A673 (cell line): ENCODE data around the gene CTU2. TPM values are rescaled to one million over a fixed set of nuclear protein-coding genes. Genes with fewer than 3 reads are reported as not detected.

Source experiments
- BruUV-seq: library from RNA; stranded (reverse); fragments of 400-500 nt; replicated peaks from 2 replicates; lab custom pipeline; 2021; lab: Mats Ljungman, UMichigan
- CTCF ChIA-PET: fragments of 300-600 bp; sonication (Branson Sonifier 250); formaldehyde crosslinking; loops from one replicate; lab custom pipeline; 2022; ENCODE audit warnings: antibody characterized with exemption; lab: Charles Lee
- POLR2A ChIA-PET: fragments of 300-600 bp; sonication (Branson Sonifier 250); formaldehyde crosslinking; loops from one replicate; lab custom pipeline; 2022; ENCODE audit warnings: antibody characterized with exemption; ENCODE audit not compliant: low non-redundant PET; lab: Charles Lee
- DNase-seq: peaks from one replicate; pipeline ENCODE4 v3.0.0-alpha.2; 2015; ENCODE audit warnings: low spot score
- H3K27ac ChIP-seq: fragments of 200-600 bp; sonication (generic); 2 replicates; pipeline ENCODE4 v1.5.1; 2016; ENCODE audit warnings: mixed run types, low read depth, mild to moderate bottlenecking, mixed read lengths, antibody characterized with exemption, low read length; ENCODE audit not compliant: poor library complexity, severe bottlenecking
- H3K27me3 ChIP-seq: fragments of 200-600 bp; sonication (generic); replicated peaks from 2 replicates; pipeline ENCODE4 v1.6.1; 2017; ENCODE audit warnings: mixed run types, low read depth, mild to moderate bottlenecking, mixed read lengths, antibody characterized with exemption, low read length; ENCODE audit not compliant: insufficient read depth, poor library complexity
- H3K36me3 ChIP-seq: fragments of 200-600 bp; sonication (generic); 2 replicates; pipeline ENCODE4 v1.6.1; 2016; ENCODE audit warnings: mixed run types, mild to moderate bottlenecking, mixed read lengths, antibody characterized with exemption, low read length; ENCODE audit not compliant: insufficient read depth, poor library complexity, severe bottlenecking
- H3K4me1 ChIP-seq: fragments of 200-600 bp; sonication (generic); 2 replicates; pipeline ENCODE4 v1.6.1; 2017; ENCODE audit warnings: mixed run types, mild to moderate bottlenecking, mixed read lengths, antibody characterized with exemption, low read length; ENCODE audit not compliant: insufficient read depth, poor library complexity, severe bottlenecking
- H3K4me3 ChIP-seq: fragments of 200-600 bp; sonication (generic); 2 replicates; pipeline ENCODE4 v1.5.1; 2016; ENCODE audit warnings: low read depth, mixed run types, mild to moderate bottlenecking, mixed read lengths, low read length; ENCODE audit not compliant: poor library complexity, severe bottlenecking
- H3K9me3 ChIP-seq: fragments of 200-600 bp; sonication (generic); 2 replicates; pipeline ENCODE4 v1.6.1; 2016; ENCODE audit warnings: mixed run types, low read depth, mild to moderate bottlenecking, mixed read lengths, antibody characterized with exemption, low read length; ENCODE audit not compliant: poor library complexity, severe bottlenecking
- EZH2 ChIP-seq: fragments of 200-600 bp; sonication (generic); IDR thresholded peaks from 2 replicates; pipeline ENCODE4 v1.6.1; 2017; ENCODE audit warnings: borderline replicate concordance, low read depth, mild to moderate bottlenecking, mixed read lengths, antibody characterized with exemption, low read length; ENCODE audit not compliant: poor library complexity, severe bottlenecking
- intact Hi-C: fragments of 100-400 bp; cut with micrococcal nuclease; formaldehyde crosslinking; loops from one replicate; pipeline ENCODE4 v1.10.0; 2022; ENCODE audit not compliant: unreplicated experiment
- total RNA-seq: library from RNA; stranded (reverse); gene quantifications from 2 replicates; pipeline ENCODE4 v1.2.3, GENCODE V29; 2021
- TF ChIP-seq, protein P1 (sequence below): fragments of 300-800, 200-600 bp; sonication (generic); conservative IDR thresholded peaks from 2 replicates; pipeline ENCODE4 v1.5.1; 2017; ENCODE audit warnings: low read depth, mild to moderate bottlenecking, antibody characterized with exemption, low read length, moderate library complexity, mixed read lengths

The CTU2 gene
- total RNA-seq, 1 experiment from 2014 or later, result 47.5 TPM

DNA sequence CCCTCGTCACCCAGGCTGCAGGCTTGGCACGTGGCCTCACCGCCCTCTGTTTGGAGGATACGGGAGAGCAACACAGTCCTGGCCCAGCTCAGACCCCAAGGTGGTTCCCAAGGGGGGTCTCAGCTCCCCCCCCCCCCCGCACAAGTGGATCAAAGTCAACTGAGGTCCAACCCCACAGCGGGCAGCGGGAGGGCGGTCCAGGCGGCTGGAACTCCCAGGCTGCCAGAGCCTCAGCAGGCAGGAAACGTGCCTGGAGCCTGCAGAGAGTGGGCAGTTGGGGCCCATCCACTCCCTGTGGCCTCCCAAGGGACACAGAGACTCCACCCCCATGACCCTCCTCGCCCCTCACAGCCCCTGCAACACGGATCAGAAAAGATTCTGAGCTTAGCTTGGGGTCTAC, 42.1 kb downstream of the CTU2 start:
- no TSS peak for BruUV-seq
- TF ChIP-seq, protein P1, sequence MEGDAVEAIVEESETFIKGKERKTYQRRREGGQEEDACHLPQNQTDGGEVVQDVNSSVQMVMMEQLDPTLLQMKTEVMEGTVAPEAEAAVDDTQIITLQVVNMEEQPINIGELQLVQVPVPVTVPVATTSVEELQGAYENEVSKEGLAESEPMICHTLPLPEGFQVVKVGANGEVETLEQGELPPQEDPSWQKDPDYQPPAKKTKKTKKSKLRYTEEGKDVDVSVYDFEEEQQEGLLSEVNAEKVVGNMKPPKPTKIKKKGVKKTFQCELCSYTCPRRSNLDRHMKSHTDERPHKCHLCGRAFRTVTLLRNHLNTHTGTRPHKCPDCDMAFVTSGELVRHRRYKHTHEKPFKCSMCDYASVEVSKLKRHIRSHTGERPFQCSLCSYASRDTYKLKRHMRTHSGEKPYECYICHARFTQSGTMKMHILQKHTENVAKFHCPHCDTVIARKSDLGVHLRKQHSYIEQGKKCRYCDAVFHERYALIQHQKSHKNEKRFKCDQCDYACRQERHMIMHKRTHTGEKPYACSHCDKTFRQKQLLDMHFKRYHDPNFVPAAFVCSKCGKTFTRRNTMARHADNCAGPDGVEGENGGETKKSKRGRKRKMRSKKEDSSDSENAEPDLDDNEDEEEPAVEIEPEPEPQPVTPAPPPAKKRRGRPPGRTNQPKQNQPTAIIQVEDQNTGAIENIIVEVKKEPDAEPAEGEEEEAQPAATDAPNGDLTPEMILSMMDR, result no peak
- TF ChIP-seq EZH2, result no peak
- no peak for DNase-seq
- Histone ChIP-seq H3K4me3 (no peak overlapping the region), H3K27me3 (no peaks in the 10 kb centered on the region), H3K4me1 (peaks cover 11% of the 10 kb centered on the region), H3K27ac (no peak overlapping the region), H3K9me3 (no peaks in the 10 kb centered on the region), H3K36me3 (no peaks in the 10 kb centered on the region)
- CTCF ChIA-PET, result no interaction called here
- intact Hi-C loops, result no loop called here
- POLR2A ChIA-PET, result no interaction called here

DNA sequence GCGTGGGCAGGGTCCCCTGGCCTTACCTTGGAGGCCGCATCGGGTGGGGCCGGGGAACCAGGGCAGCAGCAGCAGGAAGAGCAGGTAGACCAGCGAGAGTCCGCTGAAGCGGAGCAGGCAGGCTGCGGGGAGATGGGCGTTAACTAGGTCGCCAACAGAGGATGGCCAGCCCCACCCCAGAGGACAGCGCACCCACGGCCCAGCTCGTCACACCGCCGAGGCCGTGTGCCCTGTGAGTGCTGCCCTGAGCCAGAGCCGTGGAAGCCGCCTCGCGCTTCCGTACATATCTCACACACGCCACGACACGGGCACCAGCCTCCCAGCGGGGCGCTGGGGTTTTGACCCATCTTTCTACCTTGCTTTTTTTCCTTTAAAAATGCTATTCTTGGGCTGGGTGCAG, 43.1 kb downstream of the CTU2 start:
- ChIA-PET CTCF (no interaction called here), POLR2A (no interaction called here)

DNA sequence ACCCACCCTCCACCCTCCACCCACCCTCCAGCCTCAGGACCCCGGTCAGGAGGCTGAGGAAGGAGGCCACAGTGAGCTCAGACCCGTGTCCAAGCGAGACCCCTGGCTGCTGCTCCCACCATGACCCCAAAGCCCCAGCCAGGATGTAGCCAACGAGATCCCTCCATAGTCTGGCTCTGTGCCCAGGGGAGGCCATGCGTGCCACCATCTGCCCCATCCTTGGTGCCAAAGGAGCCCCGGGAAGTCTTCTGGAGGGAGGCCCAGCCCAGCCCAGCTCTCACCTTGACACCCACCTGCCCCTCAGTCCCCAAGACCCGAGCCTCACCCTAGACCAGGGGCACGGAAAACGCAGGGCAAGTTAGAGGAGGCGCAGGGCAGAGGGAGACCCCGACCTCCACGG, 44.6 kb downstream of the CTU2 start:
- H3K27me3 ChIP-seq, result no peaks in the 10 kb centered on the region
- no peak overlapping the region for H3K4me3 ChIP-seq
- H3K9me3 ChIP-seq, result no peaks in the 10 kb centered on the region
- POLR2A ChIA-PET, result no interaction called here
- no peaks in the 10 kb centered on the region for H3K36me3 ChIP-seq
- intact Hi-C loops, result loop anchor here (10.0 kb wide), 1 partner anchor 464 kb away; the partner anchor contains the start of gene ZNF778
- H3K27ac ChIP-seq, result no peak overlapping the region
- TF ChIP-seq EZH2, result no peak
- TF ChIP-seq, protein P1, result no peak
- DNase-seq, result no peak
- CTCF ChIA-PET, result no interaction called here
- H3K4me1 ChIP-seq, result peaks cover 9% of the 10 kb centered on the region
- no TSS peak for BruUV-seq

More for the DNA sequence above, 43.1 kb downstream of the CTU2 start:
- Histone ChIP-seq H3K27me3 (no peaks in the 10 kb centered on the region), H3K4me3 (no peak overlapping the region), H3K36me3 (no peaks in the 10 kb centered on the region), H3K9me3 (no peaks in the 10 kb centered on the region), H3K27ac (no peak overlapping the region), H3K4me1 (peaks cover 11% of the 10 kb centered on the region)
- intact Hi-C loops, result no loop called here
- TF ChIP-seq, protein P1, result no peak
- TF ChIP-seq EZH2, result no peak
- DNase-seq, result no peak
- BruUV-seq, result no TSS peak
